HEK293T (cell line): ENCODE results near the gene OR4C11.

Source experiments
- ARNT ChIP-seq: fragments of 450-650 bp; IDR thresholded peaks from 2 replicates; pipeline ENCODE4 v1.6.1; 2017; ENCODE audit warnings: mild to moderate bottlenecking
- BHLHE40 ChIP-seq: fragments of 450-650 bp; IDR thresholded peaks from 2 replicates; pipeline ENCODE4 v1.6.1; 2016; ENCODE audit warnings: mild to moderate bottlenecking, moderate library complexity, borderline replicate concordance
- ELF4 ChIP-seq: fragments of 450-650 bp; IDR thresholded peaks from 2 replicates; pipeline ENCODE4 v1.6.1; 2017; ENCODE audit warnings: antibody characterized with exemption
- FOXA1 ChIP-seq: fragments of 450-650 bp; IDR thresholded peaks from 2 replicates; pipeline ENCODE4 v1.6.1; 2016; ENCODE audit warnings: mild to moderate bottlenecking
- FOXK2 ChIP-seq: fragments of 450-650 bp; IDR thresholded peaks from 2 replicates; pipeline ENCODE4 v1.6.1; 2016; ENCODE audit warnings: mild to moderate bottlenecking
- HDGF ChIP-seq: fragments of 450-650 bp; IDR thresholded peaks from 2 replicates; pipeline ENCODE4 v1.6.1; 2017; ENCODE audit warnings: antibody characterized with exemption, borderline replicate concordance
- L3MBTL2 ChIP-seq: fragments of 450-650 bp; conservative IDR thresholded peaks from 2 replicates; pipeline ENCODE4 v1.6.1; 2016; ENCODE audit warnings: mild to moderate bottlenecking
- LEF1 ChIP-seq: fragments of 450-650 bp; IDR thresholded peaks from 2 replicates; pipeline ENCODE4 v1.6.1; 2017; ENCODE audit warnings: mild to moderate bottlenecking, borderline replicate concordance
- PKNOX1 ChIP-seq: fragments of 450-650 bp; IDR thresholded peaks from 2 replicates; pipeline ENCODE4 v1.6.1; 2016
- SP1 ChIP-seq: fragments of 450-650 bp; IDR thresholded peaks from 2 replicates; pipeline ENCODE4 v1.6.1; 2017
- SUZ12 ChIP-seq: fragments of 450-650 bp; IDR thresholded peaks from 2 replicates; pipeline ENCODE4 v1.6.1; 2016; ENCODE audit warnings: mild to moderate bottlenecking
- TARDBP ChIP-seq: fragments of 450-650 bp; IDR thresholded peaks from 2 replicates; pipeline ENCODE4 v1.6.1; 2016

GRCh38 chr11:55624531-55624930 is 17.1 kb upstream of the OR4C11 start:
- TF ChIP-seq PKNOX1 (no peak), SUZ12 (no peak), FOXA1 (no peak), ARNT (no peak), LEF1 (no peak), L3MBTL2 (no peak), BHLHE40 (no peak), FOXK2 (no peak), HDGF (no peak), TARDBP (no peak), SP1 (no peak), ELF4 (no peak)
